Thymus (tissue), 11 donors: Measurements from ENCODE around the gene GRB10. TPM values are rescaled to one million over a fixed set of nuclear protein-coding genes. Genes with fewer than 3 reads are reported as not detected.
A peak's percentile ranks its signal among the peaks of the same experiment; 100 is the strongest.

Experiments
- DNase-seq, 9 donors: peaks; one replicate each; pipeline ENCODE4 v3.0.0-alpha.2; 2013; ENCODE audit warnings: low spot score in 9 of 9, low read depth in 6 of 9, missing footprints in 1 of 9
- H3K27ac ChIP-seq, 2 donors: one replicate each; pipeline ENCODE4 v1.5.1; 2013; ENCODE audit warnings: control low read depth in 1 of 2, low read depth in 1 of 2, low read length in 1 of 2, mild to moderate bottlenecking in 1 of 2, moderate library complexity in 1 of 2
- H3K27me3 ChIP-seq, 2 donors: one replicate each; pipeline ENCODE4 v1.5.1; 2013; ENCODE audit warnings: low read length in 1 of 2; ENCODE audit not compliant: control insufficient read depth in 2 of 2, insufficient read depth in 1 of 2
- H3K36me3 ChIP-seq, 2 donors: one replicate each; pipeline ENCODE4 v1.5.1; 2013; ENCODE audit warnings: low read length in 1 of 2, mild to moderate bottlenecking in 1 of 2, moderate library complexity in 1 of 2; ENCODE audit not compliant: control insufficient read depth in 2 of 2, insufficient read depth in 2 of 2
- H3K4me1 ChIP-seq, 2 donors: one replicate each; pipeline ENCODE4 v1.5.1; 2013; ENCODE audit warnings: low read length in 2 of 2; ENCODE audit not compliant: control insufficient read depth in 2 of 2, insufficient read depth in 2 of 2
- H3K4me3 ChIP-seq, 2 donors: one replicate each; pipeline ENCODE4 v1.5.1; 2013; ENCODE audit warnings: low read length in 2 of 2, control low read depth in 1 of 2, mild to moderate bottlenecking in 1 of 2
- H3K9me3 ChIP-seq, 2 donors: one replicate each; pipeline ENCODE4 v1.5.1; 2013; ENCODE audit warnings: low read length in 1 of 2, mild to moderate bottlenecking in 1 of 2; ENCODE audit not compliant: control insufficient read depth in 2 of 2, insufficient read depth in 1 of 2
- WGBS: extraction: QIAGEN DNeasy Blood & Tissue Kit; methylation state at CpG from one replicate; pipeline ENCODE4 v1.1.7; 2013; 5-methylcytosine and 5-hydroxymethylcytosine counted together
- polyA plus RNA-seq: library from polyadenylated mRNA; stranded (reverse); fragments of 200-250 nt; gene quantifications from one replicate; pipeline ENCODE4 v1.2.3, GENCODE V29; 2013
- total RNA-seq: library from RNA; stranded (reverse); fragments of 120-200 nt; gene quantifications from one replicate; pipeline ENCODE4 v1.2.4, GENCODE V29; 2013
- donor health status: healthy.

The GRB10 gene
- total and polyA plus RNA-seq, 2 donors: 2.8 to 7.8 TPM

DNA sequence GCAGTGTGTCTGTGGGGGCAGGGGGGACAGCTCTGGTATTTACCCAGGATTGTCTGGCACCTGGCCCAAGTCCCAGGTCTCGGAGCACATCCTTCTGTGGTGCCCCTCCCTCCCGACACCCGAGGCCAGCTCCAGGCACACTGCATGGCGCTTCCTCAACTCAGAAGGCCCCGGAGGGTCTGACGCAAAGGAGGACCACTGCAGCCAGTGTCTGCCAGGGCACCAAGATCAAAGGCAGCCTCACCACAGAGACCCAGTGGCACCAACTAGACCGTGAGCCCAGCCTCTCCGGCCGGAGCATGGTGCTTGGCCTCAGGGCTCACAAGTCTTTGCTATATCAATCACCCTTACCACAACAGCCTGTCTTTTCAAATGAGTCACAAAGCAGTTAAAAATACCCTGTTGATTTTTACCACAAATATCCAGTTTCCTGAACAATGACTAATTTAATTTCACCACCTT lies 118.2 kb downstream of the GRB10 start:
- no peaks in the 10 kb centered on the region for H3K36me3 ChIP-seq
- no peak overlapping the region for H3K27ac ChIP-seq
- no peaks in the 10 kb centered on the region for H3K9me3 ChIP-seq
- 58% methylated on average over 9 of the region's 9 CpGs for WGBS
- no peak overlapping the region for H3K4me3 ChIP-seq
- peaks cover 32 to 35% of the 10 kb centered on the region in 2 donors for H3K4me1 ChIP-seq
- no peaks in the 10 kb centered on the region for H3K27me3 ChIP-seq
- no peak for DNase-seq

GRCh38 chr7:50663396-50664102 lies 119.1 kb downstream of the GRB10 start:
- Histone ChIP-seq H3K36me3 (no peaks in the 10 kb centered on the region), H3K4me1 (peaks cover 33 to 35% of the 10 kb centered on the region in 2 donors), H3K4me3 (no peak overlapping the region), H3K27ac (no peak overlapping the region), H3K27me3 (no peaks in the 10 kb centered on the region), H3K9me3 (no peaks in the 10 kb centered on the region)
- WGBS: 86% methylated on average over 8 of the region's 8 CpGs
- no peak for DNase-seq

GRCh38 chr7:50662996-50663395 lies 119.7 kb downstream of the GRB10 start:
- no peak for DNase-seq
- no peaks in the 10 kb centered on the region for H3K36me3 ChIP-seq
- 97% methylated on average over 2 of the region's 2 CpGs for whole genome bisulfite sequencing
- H3K9me3 ChIP-seq: no peaks in the 10 kb centered on the region
- no peak overlapping the region for H3K27ac ChIP-seq
- H3K4me1 ChIP-seq: peaks cover 33 to 35% of the 10 kb centered on the region in 2 donors
- H3K4me3 ChIP-seq: no peak overlapping the region
- H3K27me3 ChIP-seq: no peaks in the 10 kb centered on the region

DNA sequence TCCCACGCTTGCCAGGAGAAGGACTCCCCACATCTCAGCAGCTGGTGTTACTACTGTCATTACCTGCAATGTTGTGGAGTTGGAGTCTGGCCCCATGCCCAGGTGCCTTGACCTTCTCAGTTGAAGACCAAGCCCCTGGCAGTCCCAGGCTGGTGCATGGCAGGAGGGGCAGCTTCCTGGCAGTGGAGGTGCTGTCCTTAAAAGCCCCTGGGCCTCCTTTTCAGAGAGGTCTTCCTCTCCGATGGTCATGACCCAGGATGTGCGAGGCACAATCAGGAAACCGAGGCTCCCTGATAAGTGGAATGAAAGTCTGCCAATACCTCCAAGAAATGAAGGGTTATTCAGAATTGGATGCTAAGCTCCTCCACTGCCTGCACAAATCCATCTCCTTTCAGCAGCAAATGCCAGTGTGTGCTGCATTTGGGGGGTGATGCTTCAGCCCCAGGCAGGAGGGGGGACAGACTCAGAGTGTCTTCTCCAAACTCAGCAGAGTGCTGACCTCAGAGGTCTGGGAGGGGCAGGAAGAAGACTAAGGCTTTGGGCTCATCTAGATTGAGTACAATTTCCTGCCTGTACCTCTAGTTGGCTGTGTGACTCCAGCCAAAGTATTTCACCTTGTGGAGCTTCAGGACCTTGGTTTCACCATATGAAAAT lies 120.5 kb downstream of the GRB10 start:
- DNase-seq: peak in 2 of 9 donors; percentile 18 to 34
- Histone ChIP-seq H3K27me3 (no peaks in the 10 kb centered on the region), H3K4me1 (peaks cover 33 to 35% of the 10 kb centered on the region in 2 donors), H3K4me3 (no peak overlapping the region), H3K9me3 (no peaks in the 10 kb centered on the region), H3K27ac (peak overlapping the region in 1 of 2 donors; percentile 66), H3K36me3 (no peaks in the 10 kb centered on the region)
- 41% methylated on average over 4 of the region's 4 CpGs for WGBS

DNA sequence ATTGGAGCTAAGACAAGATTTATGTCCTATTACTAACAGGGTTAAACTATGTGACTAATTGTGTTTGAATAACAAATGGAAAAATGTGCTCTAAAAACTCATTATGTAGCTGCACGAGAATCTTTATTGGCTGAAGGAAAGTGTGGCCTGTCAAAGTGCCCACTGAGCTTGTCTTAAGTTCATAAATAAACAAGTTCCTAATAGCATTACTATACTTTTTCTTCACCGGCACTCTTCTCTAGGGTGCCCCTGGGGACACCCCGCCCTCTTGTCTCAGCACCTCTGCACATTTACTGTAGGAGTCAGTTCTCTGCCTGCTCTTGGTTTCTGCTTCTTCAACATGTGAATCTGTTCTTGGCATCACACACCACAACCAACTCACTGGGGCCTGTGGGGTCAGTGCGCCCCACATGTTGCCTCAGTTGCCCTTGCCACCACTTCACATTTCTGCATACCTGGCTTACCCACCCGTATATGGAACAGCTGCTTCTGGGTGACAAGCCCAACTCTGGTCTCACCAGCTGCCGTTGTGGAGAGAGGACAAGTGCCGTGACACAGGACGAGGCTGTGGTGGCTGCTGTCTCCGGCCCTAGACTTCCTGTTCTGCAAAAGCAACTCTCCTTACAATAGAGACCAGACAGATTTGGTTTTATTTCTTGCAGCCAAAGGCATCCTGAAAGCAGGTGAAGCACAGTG lies 121.2 kb downstream of the GRB10 start:
- no peak overlapping the region for H3K4me3 ChIP-seq
- peak overlapping the region in 1 of 2 donors; percentile 66 for H3K27ac ChIP-seq

DNA sequence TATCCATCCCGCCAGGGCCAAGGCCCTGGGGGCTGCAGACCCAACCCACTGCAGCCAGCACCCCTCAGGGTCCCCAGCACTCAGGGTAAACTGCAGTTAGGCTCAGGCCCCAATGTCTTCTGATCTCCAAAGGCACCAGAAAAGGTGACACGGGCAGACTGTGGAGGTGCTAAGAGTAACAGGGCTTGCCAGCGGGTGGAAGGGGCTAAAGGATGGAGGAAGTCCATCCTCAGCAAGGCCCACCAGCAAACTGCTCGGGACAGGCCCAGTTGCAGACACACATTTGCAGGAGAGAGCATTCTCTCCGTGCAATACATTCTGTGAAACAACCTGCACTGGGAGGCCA lies 121.9 kb downstream of the GRB10 start:
- Histone ChIP-seq H3K36me3 (no peaks in the 10 kb centered on the region), H3K4me3 (no peak overlapping the region), H3K27ac (peak overlapping the region; percentile 13 to 21), H3K9me3 (no peaks in the 10 kb centered on the region), H3K4me1 (peaks cover 33 to 35% of the 10 kb centered on the region in 2 donors), H3K27me3 (no peaks in the 10 kb centered on the region)
- WGBS: 92% methylated on average over 5 of the region's 5 CpGs
- DNase-seq: no peak

More for the DNA sequence above, 121.2 kb downstream of the GRB10 start:
- Histone ChIP-seq H3K4me1 (peaks cover 33 to 35% of the 10 kb centered on the region in 2 donors), H3K36me3 (no peaks in the 10 kb centered on the region), H3K9me3 (no peaks in the 10 kb centered on the region), H3K27me3 (no peaks in the 10 kb centered on the region)
- WGBS: 33% methylated on average over 9 of the region's 9 CpGs
- peak in 2 of 9 donors; percentile 21 to 41 for DNase-seq

GRCh38 chr7:50660040-50660829 lies 122.5 kb downstream of the GRB10 start:
- DNase-seq: peak in 5 of 9 donors; percentile 26 to 61 (median 38)
- 14% methylated on average over 30 of the region's 30 CpGs for WGBS
- no peaks in the 10 kb centered on the region for H3K9me3 ChIP-seq
- H3K4me1 ChIP-seq: peaks cover 33 to 35% of the 10 kb centered on the region in 2 donors
- H3K4me3 ChIP-seq: peak overlapping the region in 1 of 2 donors; percentile 10
- no peaks in the 10 kb centered on the region for H3K27me3 ChIP-seq
- peak overlapping the region; percentile 20 to 43 for H3K27ac ChIP-seq
- no peaks in the 10 kb centered on the region for H3K36me3 ChIP-seq

- WGBS: 95% methylated on average over 17 of the region's 17 CpGs
- no peak for DNase-seq
- H3K27ac ChIP-seq: peak overlapping the region in 1 of 2 donors; percentile 43
Measured at GRCh38 chr7:50659329-50659965, 123.2 kb downstream of the GRB10 start.

More at GRCh38 chr7:50659329-50659965, 123.2 kb downstream of the GRB10 start:
- Histone ChIP-seq H3K4me1 (peaks cover 33 to 35% of the 10 kb centered on the region in 2 donors), H3K9me3 (no peaks in the 10 kb centered on the region), H3K36me3 (no peaks in the 10 kb centered on the region), H3K27me3 (no peaks in the 10 kb centered on the region), H3K4me3 (no peak overlapping the region)
